ENCODE data around the gene KCNQ2.

KCNQ2 gene

DNA sequence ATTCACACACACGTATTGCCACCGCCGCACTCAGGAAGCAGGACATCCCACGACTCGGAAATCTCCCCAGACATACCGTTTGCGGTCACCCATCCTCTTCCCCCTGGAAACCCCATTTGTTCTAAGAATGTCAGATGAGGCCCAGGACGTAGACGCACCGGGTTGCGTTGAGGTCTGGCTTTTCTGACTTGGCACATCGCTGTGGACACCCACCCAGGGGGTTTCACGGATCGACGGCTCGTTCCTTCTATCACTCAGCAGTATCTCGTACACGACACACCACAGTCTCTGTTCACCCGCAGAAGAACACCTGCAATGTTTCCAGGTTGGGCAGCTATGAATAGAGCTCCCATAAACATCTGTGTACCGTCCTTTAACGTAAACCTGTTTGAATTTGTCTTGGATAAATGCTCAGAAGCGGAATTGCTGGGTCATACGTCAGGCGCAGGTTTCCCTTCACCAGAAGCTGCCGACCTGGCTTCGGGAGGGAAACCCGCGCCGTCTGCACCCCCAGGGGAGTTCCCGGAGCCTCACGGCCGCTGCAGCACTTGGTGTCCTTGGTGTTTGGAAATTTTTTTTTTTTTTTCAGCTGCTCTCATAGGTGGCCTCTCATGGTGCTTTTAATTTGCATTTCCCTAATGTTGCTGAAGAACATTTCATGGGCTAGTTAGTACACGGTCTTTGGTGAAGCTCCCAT, 35.8 kb upstream of the KCNQ2 start:
- no peaks in the 10 kb centered on the region for H3K4me1 Mint-ChIP-seq
- H3K27me3 Mint-ChIP-seq (ENCODE audit: low read depth), result peaks cover 29% of the 10 kb centered on the region
- TF ChIP-seq, protein P1, sequence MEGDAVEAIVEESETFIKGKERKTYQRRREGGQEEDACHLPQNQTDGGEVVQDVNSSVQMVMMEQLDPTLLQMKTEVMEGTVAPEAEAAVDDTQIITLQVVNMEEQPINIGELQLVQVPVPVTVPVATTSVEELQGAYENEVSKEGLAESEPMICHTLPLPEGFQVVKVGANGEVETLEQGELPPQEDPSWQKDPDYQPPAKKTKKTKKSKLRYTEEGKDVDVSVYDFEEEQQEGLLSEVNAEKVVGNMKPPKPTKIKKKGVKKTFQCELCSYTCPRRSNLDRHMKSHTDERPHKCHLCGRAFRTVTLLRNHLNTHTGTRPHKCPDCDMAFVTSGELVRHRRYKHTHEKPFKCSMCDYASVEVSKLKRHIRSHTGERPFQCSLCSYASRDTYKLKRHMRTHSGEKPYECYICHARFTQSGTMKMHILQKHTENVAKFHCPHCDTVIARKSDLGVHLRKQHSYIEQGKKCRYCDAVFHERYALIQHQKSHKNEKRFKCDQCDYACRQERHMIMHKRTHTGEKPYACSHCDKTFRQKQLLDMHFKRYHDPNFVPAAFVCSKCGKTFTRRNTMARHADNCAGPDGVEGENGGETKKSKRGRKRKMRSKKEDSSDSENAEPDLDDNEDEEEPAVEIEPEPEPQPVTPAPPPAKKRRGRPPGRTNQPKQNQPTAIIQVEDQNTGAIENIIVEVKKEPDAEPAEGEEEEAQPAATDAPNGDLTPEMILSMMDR (IDR thresholded peaks at IDR 0.05; ENCODE audit: unreplicated experiment in 3 of 3), result no peak
- peaks cover 38% of the 10 kb centered on the region for H3K9me3 Mint-ChIP-seq
- H3K36me3 Mint-ChIP-seq (ENCODE audit: low read depth), result no peaks in the 10 kb centered on the region
- H3K4me3 Mint-ChIP-seq, result no peak overlapping the region
- H3K27ac Mint-ChIP-seq, result no peak overlapping the region

DNA sequence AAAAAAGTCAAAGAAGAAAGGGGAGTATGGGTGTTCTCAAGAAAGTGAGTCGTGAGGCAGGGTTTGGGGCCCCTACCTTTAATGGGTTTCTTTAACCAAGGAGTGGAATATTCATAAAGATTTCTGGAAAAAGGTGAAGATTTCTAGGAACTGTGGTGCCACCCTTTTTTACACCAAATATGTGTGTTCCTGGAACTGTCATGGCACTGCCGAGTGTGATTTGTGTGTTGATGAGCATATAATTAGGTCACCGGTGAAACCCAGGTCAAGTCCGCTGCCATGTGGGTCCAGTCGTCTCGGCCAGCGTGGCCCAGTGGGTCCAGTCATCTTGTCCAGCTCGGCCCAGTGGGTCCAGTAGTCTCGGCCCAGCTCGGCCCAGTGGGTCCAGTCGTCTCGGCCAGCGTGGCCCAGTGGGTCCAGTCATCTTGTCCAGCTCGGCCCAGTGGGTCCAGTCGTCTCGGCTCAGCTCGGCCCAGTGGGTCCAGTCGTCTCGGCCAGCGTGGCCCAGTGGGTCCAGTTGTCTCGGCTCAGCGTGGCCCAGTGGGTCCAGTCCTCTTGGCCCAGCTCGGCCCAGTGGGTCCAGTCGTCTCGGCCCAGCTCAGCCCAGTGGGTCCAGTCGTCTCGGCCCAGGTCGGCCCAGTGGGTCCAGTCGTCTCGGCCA, 34.8 kb upstream of the KCNQ2 start:
- H3K4me3 Mint-ChIP-seq, result no peak overlapping the region
- peaks cover 33% of the 10 kb centered on the region for H3K9me3 Mint-ChIP-seq
- TF ChIP-seq, protein P1 (IDR thresholded peaks at IDR 0.05; ENCODE audit: unreplicated experiment in 3 of 3), result no peak
- no peaks in the 10 kb centered on the region for H3K4me1 Mint-ChIP-seq
- H3K27me3 Mint-ChIP-seq (ENCODE audit: low read depth), result peaks cover 22% of the 10 kb centered on the region
- no peak overlapping the region for H3K27ac Mint-ChIP-seq
- H3K36me3 Mint-ChIP-seq (ENCODE audit: low read depth), result no peaks in the 10 kb centered on the region

DNA sequence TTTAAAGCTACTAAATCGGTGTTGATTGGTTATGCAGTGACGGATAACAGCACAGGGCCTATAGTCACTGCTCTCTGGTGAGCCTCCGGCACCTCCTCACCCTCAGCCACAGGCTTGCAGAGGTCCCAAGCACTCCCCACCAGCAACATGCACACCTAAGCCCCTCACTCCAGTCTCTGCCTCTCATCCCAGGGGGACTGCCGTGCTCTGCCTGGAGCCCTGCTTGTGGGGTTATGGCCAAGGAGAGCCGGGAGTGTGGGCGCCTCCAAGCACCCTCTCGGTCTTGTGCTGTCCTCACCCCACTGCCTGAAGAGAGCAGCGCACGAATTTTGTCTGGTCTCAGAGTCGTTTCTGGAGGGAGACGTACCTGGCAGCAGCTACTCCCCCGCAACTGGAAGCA, 33.3 kb upstream of the KCNQ2 start:
- peaks cover 33% of the 10 kb centered on the region for H3K9me3 Mint-ChIP-seq
- no peak overlapping the region for H3K27ac Mint-ChIP-seq
- no peak overlapping the region for H3K4me3 Mint-ChIP-seq
- TF ChIP-seq, protein P1 (IDR thresholded peaks at IDR 0.05; ENCODE audit: unreplicated experiment in 3 of 3), result no peak
- peaks cover 28% of the 10 kb centered on the region for H3K27me3 Mint-ChIP-seq (ENCODE audit: low read depth)
- no peaks in the 10 kb centered on the region for H3K36me3 Mint-ChIP-seq (ENCODE audit: low read depth)
- H3K4me1 Mint-ChIP-seq, result no peaks in the 10 kb centered on the region

DNA sequence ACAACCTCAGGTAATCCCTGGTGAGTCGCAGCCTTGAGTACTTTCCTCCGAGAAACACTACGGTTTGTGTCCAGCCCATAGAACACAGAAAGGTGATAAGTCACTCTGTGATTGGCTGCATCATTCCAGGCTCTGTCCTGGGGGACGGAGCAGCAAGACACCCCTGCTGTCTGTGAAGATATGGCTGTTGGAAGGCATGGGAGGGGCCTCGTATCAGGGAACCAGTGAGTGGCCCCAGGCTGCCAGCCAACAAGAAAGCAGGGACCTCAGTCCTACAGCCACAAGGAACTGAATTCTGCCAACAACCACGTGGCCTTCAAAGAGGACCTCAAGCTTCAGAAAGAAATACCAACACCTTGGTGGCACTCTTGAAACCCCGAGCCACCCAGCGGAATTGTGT, 32.8 kb upstream of the KCNQ2 start:
- H3K27ac Mint-ChIP-seq, result no peak overlapping the region
- TF ChIP-seq, protein P1 (IDR thresholded peaks at IDR 0.05; ENCODE audit: unreplicated experiment in 3 of 3), result no peak
- H3K4me1 Mint-ChIP-seq, result no peaks in the 10 kb centered on the region
- no peak overlapping the region for H3K4me3 Mint-ChIP-seq
- peaks cover 29% of the 10 kb centered on the region for H3K9me3 Mint-ChIP-seq
- H3K36me3 Mint-ChIP-seq (ENCODE audit: low read depth), result no peaks in the 10 kb centered on the region
- peaks cover 29% of the 10 kb centered on the region for H3K27me3 Mint-ChIP-seq (ENCODE audit: low read depth)

DNA sequence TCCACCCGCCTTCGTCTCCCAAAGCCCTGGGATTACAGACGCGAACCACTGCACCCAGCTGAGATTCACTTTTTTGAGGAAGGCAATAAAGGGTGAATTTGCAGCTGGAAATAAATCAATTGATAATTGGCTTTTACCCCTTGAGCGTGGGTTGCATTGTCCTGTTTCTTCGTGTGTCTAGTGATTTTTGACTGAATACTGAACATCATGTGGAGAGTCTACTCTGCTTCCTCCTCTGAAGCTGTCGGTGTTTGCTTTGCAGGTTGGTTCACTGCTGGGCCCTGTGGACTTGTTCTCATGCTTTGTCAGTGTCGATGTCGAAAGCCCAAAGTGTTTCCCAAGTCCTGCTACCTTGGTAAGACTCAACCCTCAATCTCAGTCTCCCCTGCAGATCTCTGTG, 32.2 kb upstream of the KCNQ2 start:
- Mint-ChIP-seq H3K4me3 (no peak overlapping the region), H3K4me1 (no peaks in the 10 kb centered on the region), H3K27me3 (ENCODE audit: low read depth) (peaks cover 33% of the 10 kb centered on the region), H3K9me3 (peaks cover 26% of the 10 kb centered on the region), H3K36me3 (ENCODE audit: low read depth) (no peaks in the 10 kb centered on the region), H3K27ac (no peak overlapping the region)
- TF ChIP-seq, protein P1 (IDR thresholded peaks at IDR 0.05; ENCODE audit: unreplicated experiment in 3 of 3), result no peak

DNA sequence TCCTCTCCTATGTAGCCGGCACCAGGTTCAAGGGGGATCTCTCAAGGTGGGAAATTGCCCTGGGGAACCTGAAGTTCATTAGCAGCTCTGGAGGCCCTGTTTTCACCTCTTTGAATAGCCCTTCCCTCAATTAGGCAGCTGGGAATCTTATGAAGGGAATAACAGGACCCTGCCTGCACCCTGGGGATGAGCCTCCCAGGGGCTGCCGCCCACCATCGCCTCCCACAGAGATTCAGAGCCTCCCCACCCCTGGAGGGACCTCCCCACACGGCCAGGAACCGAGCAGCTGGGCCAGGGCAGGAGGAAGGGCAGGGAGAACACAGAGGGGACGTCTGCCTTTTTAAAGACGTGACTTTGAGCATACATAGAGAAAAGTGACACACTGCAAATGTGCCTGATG, 31.1 kb upstream of the KCNQ2 start:
- peaks cover 20% of the 10 kb centered on the region for H3K9me3 Mint-ChIP-seq
- TF ChIP-seq, protein P1 (IDR thresholded peaks at IDR 0.05; ENCODE audit: unreplicated experiment in 3 of 3), result no peak
- H3K27ac Mint-ChIP-seq, result no peak overlapping the region
- no peak overlapping the region for H3K4me3 Mint-ChIP-seq
- no peaks in the 10 kb centered on the region for H3K36me3 Mint-ChIP-seq (ENCODE audit: low read depth)
- H3K27me3 Mint-ChIP-seq (ENCODE audit: low read depth), result peaks cover 34% of the 10 kb centered on the region
- H3K4me1 Mint-ChIP-seq, result no peaks in the 10 kb centered on the region

Data from nephron (organoid).